ENCODE measurements around the gene SHB. TPM values are rescaled to one million over a fixed set of nuclear protein-coding genes. Genes with fewer than 3 reads are reported as not detected.

The SHB gene
- total and polyA plus RNA-seq, 2 of the 8 experiments (the other 6 are each of a cell fraction or from before 2014, with no cell fraction given), result 4.1 to 12.6 TPM

DNA sequence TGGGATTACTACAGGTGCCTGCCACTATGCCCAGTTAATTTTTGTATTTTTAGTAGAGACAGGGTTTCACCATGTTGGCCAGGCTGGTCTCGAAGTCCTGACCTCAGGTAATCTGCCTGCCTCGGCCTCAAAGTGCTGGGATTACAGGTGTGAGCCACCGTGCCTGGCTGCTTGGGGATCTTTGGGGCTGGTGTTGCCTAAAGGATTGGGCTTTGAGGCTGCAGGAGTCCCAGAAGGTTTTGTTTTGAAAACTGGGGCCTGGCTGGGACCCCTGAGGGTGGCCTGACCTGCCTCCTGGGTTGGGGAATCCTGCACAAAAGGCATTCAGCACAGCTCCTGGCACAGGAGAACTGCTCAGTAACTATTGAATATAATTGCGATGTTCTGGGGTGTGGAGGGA lies 25.1 kb upstream of the SHB start:
- Histone ChIP-seq H2BK15ac (ENCODE audit: low read length) (no peak overlapping the region), H3K18ac (ENCODE audit: extremely low read depth, low read length) (no peak overlapping the region), H4K8ac (ENCODE audit: extremely low read depth, insufficient read depth, low read length) (no peak overlapping the region), H3K4me3 (ENCODE audit: extremely low read depth in 1 of 4, insufficient read depth in 2 of 4, low read depth in 3 of 4, low read length in 4 of 4) (no peak overlapping the region), H2AFZ (ENCODE audit: low read length) (no peak overlapping the region), H3K14ac (ENCODE audit: insufficient read length) (no peak overlapping the region), H2BK12ac (ENCODE audit: low read depth, low read length) (no peak overlapping the region), H3K4ac (replicated peaks; ENCODE audit: insufficient read length, low read depth, low read length) (no peak overlapping the region), H3K4me2 (ENCODE audit: insufficient read depth in 1 of 2, low read depth in 2 of 2, low read length in 2 of 2) (no peak overlapping the region), H3K9ac (replicated peaks in 1 of 4; ENCODE audit: extremely low read depth in 1 of 4, low read depth in 3 of 4, low read length in 3 of 4) (no peak overlapping the region), H4K20me1 (replicated peaks in 1 of 2; ENCODE audit: control insufficient read depth in 1 of 2, insufficient read depth in 2 of 2, low read length in 2 of 2) (no peaks in the 10 kb centered on the region), H4K5ac (ENCODE audit: insufficient read length, low read depth, low read length) (no peak overlapping the region), H3K4me1 (replicated peaks in 1 of 4; ENCODE audit: control insufficient read depth in 3 of 4, insufficient read depth in 4 of 4, low read length in 3 of 4) (peaks cover 0 to 6% (median 2%) of the 10 kb centered on the region in 4 experiments; a peak in 5 of 7 replicates), H3K79me2 (ENCODE audit: control insufficient read depth in 1 of 2, insufficient read depth in 2 of 2, low read length in 2 of 2) (no peaks in the 10 kb centered on the region), H3K56ac (replicated peaks; ENCODE audit: insufficient read length, low read depth, low read length) (no peak overlapping the region), H3K23me2 (ENCODE audit: low read depth, low read length) (no peaks in the 10 kb centered on the region; the same call in 1 of the 2 replicates), H2AK5ac (ENCODE audit: low read depth, low read length) (no peak overlapping the region), H2BK5ac (ENCODE audit: low read depth, low read length) (no peak overlapping the region), H3K9me3 (ENCODE audit: insufficient read depth in 2 of 2, low read depth in 1 of 2, low read length in 1 of 2) (no peaks in the 10 kb centered on the region), H3K27me3 (replicated peaks in 1 of 4; ENCODE audit: control insufficient read depth in 3 of 4, extremely low read depth in 1 of 4, insufficient read depth in 3 of 4, low read length in 3 of 4) (no peaks in the 10 kb centered on the region), H3K23ac (ENCODE audit: insufficient read length) (no peak overlapping the region), H4K91ac (replicated peaks; ENCODE audit: insufficient read length, low read length) (no peak overlapping the region), H3K36me3 (ENCODE audit: control insufficient read depth in 2 of 4, insufficient read depth in 4 of 4, low read length in 3 of 4) (no peaks in the 10 kb centered on the region), H2BK20ac (ENCODE audit: low read length) (no peak overlapping the region), H3K79me1 (ENCODE audit: low read depth, low read length) (no peaks in the 10 kb centered on the region), H2BK120ac (replicated peaks; ENCODE audit: low read depth, low read length) (no peak overlapping the region), H3K27ac (ENCODE audit: low read depth, low read length) (no peak overlapping the region)
- WGBS, 2 experiments (ENCODE audit: extremely low coverage in 1 of 2, insufficient coverage in 1 of 2, insufficient read length in 1 of 2, insufficient replicate concordance in 2 of 2, low coverage in 1 of 2, low lambda C conversion rate in 2 of 2, missing lambda C conversion rate in 1 of 2), result 90% methylated on average over 4 of the region's 4 CpGs; no CpG with 5 or more reads in 1 of the 2 experiments
- CTCF ChIA-PET (ENCODE audit: partially characterized antibody), result interaction anchor here (0.7 to 2.0 kb wide), 7 partner anchors 9 to 254 kb away, joined by 3 to 5 read pairs (median 3); no protein-coding TSS in a partner anchor
- FAIRE-seq, result no peak
- POLR2A ChIA-PET (ENCODE audit: partially characterized antibody), result no interaction called here
- TF ChIP-seq POLR2AphosphoS5 (IDR thresholded peaks at IDR 0.05; ENCODE audit: low read depth, low read length) (no peak), RNF2 (IDR thresholded peaks at IDR 0.05; ENCODE audit: borderline replicate concordance, low read depth, low read length, missing control alignments, poor library complexity, severe bottlenecking) (no peak), POLR2A (IDR thresholded peaks at IDR 0.05; ENCODE audit: control extremely low read depth in 1 of 2, low read depth in 2 of 2, low read length in 2 of 2) (no peak), PHF8 (conservative IDR thresholded peaks at IDR 0.05; ENCODE audit: low read depth, low read length) (no peak), MAFK (IDR thresholded peaks at IDR 0.05; ENCODE audit: low read depth, low read length) (no peak)
- DNase-seq (ENCODE audit: low read depth in 1 of 2, low spot score in 2 of 2), result no peak
